Measurements from ENCODE around the gene USP19.

The USP19 gene, protein sequence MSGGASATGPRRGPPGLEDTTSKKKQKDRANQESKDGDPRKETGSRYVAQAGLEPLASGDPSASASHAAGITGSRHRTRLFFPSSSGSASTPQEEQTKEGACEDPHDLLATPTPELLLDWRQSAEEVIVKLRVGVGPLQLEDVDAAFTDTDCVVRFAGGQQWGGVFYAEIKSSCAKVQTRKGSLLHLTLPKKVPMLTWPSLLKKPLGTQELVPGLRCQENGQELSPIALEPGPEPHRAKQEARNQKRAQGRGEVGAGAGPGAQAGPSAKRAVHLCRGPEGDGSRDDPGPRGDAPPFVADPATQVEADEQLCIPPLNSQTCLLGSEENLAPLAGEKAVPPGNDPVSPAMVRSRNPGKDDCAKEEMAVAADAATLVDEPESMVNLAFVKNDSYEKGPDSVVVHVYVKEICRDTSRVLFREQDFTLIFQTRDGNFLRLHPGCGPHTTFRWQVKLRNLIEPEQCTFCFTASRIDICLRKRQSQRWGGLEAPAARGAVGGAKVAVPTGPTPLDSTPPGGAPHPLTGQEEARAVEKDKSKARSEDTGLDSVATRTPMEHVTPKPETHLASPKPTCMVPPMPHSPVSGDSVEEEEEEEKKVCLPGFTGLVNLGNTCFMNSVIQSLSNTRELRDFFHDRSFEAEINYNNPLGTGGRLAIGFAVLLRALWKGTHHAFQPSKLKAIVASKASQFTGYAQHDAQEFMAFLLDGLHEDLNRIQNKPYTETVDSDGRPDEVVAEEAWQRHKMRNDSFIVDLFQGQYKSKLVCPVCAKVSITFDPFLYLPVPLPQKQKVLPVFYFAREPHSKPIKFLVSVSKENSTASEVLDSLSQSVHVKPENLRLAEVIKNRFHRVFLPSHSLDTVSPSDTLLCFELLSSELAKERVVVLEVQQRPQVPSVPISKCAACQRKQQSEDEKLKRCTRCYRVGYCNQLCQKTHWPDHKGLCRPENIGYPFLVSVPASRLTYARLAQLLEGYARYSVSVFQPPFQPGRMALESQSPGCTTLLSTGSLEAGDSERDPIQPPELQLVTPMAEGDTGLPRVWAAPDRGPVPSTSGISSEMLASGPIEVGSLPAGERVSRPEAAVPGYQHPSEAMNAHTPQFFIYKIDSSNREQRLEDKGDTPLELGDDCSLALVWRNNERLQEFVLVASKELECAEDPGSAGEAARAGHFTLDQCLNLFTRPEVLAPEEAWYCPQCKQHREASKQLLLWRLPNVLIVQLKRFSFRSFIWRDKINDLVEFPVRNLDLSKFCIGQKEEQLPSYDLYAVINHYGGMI (N-terminal part only)

DNA sequence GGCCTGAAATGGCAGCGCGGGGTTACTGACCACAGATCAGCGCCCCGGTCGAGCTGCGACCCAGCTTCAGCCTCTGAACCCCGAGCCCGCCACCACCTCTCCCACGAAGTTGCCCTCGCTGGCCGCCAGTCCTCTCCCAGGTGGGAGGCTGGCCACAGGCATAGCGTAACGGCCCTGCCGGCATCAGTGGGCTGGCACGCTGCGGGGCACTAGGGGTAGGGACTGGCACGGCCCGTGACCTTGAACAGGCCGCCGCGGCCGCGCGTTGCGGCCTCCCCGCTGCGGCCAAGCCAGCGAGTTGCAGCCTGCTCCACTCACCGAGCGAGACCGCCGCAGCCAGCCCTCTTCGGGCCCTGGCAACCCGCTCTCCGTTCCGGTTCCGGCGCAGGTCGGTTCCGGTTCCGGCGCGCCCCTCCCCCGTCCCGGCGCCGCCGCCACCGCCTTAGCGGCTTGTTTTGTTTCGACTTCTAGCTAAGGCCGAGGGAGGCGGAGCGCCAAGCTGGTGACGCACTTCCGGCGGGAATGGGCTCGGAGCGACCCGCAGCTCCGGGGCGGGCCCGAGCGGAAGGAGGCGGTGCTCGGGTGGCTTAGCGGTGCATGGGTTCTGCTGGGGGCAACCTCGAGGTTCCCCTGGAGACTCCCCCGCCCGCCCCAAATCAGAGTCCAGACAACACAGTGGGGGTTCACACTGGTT is at the start of gene USP19:
Gene USP19, minus strand, starts transcription at position 386 of the 694 bp plus-strand sequence. CDS start 1,678 bp downstream, outside the sequence.
- peak; percentile 79 for DNase-seq

DNA sequence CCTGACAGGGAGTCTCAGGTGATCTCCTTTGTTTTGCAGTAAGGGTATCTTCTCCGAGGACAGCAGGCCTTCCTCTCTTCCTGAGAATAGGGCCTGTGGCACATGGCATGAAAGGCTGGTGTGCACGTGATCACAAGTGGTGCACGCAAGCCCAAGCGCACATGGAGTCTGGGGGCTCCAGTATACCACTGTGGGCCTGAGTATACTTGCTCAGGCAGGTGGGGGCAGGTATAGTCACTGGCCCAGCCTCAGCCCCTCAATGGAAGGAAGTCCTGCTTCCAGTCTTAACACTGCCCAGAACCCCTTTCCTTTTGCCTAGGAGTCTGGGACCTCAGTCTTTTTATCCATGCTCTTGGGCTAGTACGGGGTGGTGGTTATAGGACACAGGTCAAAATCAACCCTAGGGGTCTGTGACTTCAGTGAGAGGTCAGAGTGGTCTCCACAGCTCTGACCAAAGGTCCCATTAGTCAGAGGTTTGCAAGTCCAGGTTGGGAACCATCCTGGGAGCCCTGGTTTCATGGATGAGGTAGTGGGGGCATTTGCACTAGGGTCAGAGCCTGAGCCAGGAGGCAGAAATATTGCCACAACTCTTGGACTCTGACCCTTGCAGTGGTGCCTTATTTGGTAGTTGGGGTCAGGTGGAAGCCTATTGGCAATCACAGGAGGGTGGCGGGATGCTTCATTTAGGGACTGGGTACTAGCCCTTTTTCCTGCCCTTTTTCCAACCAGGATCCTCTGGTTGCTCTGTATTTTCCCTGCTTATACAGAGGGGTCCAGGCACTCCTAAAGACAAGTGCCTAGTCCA is 46.3 kb upstream of the USP19 start:
- DNase-seq: no peak

DNA sequence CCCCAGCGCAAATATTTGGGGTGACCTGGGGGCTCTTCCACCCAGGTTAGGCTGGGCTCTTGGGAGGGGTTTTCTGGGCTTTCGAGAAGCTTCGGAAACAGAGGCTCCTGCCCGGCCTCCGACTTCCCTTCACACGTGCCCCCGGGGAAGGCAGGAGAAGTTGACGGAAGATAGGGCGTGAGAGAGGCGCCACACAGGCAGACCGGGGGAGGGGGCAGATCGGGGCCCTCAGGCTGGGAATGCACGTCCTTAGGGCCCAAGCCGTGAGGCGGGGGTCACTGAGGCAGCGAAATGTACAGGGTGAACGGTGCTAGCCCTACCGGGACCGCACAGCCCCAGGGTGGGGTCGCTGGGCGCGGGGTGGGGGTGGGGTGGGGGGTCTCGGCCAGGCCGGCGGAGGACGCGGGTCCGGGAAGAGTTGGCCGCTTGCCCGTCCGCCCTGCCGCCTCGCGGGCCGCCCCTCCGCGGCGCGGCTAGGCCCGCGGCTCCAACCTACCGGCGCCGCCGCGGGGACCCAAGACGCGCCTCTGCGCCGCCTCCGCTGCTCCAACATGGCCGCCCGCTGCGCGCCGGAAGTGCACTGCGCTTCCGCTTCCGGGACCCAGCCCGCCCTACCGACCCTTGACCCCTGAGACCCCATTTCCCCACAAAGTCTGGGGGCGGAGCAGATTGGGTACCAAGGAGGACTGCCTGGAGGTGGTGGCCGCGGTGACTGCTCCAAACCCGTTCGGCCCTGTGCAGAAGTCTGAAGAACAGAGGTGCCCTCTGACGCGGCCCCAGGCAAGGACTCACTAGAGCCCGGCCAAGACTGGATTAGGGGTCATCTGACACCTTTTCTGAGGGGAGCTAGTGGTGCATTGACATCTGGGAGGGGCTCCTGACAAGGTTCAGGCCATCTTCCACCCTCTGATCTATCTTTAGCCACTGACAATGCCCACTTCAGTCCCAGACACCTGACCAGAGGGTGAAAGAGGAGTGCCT is 45.4 kb upstream of the USP19 start, which contains the start of gene CCDC71:
Gene CCDC71, minus strand, starts transcription at position 561 of the 981 bp plus-strand sequence. CDS start 2,123 bp downstream, outside the sequence.
- peak; percentile 37 for DNase-seq

DNA sequence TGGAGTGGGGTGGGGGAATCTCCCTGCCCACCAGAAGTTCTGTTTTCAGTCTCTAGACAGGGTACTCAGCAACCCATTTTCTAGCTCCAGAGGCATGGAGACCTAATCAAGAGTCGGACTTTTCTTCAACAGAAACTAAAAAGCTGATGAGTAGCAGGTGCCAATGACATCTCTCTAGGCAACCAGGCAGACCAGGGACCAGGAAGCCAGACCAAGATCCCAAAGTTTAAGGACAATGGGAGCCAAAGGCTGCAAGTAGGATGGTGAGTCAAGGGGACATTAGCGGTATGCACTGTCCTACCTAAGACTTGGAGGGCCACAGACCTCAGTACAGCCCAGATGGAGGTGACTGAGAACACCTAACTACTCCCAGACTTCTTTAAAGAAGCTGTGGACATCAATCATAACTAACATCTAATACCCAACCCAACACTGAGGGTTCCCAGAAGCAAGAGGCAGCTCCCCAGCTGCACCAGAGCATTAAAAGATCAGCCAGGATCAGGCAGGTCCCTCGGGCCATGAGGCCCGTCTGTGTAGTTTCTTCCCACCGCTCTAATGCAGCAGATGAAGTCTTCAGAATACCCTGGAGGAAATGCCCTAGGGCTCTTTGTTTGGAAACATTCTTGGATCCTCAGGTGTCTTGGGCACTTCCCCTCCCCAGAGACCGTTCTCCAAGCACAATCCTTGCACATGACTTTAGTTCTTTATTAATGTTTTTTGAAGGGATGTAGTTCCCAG is 44.5 kb upstream of the USP19 start:
- DNase-seq: no peak

DNA sequence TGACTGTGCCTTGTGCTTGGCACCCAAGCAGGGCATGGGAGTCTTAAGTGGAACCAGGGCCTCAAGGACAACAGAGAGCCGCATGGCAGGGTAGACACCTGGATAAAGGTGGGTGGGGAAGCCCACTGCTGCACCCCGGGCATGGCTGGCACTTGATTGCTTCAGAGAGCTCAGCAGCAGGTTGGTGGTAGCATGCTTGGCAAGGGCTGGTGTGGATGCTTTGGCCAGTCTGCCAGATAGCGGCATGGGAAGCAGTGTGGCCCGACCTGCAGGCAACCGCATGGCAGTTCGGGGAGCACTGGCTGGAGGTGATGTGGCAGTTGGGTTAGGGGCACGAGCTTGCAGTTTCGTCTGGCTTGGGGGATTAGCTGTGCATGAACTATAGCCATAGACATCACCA is 43.0 kb upstream of the USP19 start:
- no peak for DNase-seq

DNA sequence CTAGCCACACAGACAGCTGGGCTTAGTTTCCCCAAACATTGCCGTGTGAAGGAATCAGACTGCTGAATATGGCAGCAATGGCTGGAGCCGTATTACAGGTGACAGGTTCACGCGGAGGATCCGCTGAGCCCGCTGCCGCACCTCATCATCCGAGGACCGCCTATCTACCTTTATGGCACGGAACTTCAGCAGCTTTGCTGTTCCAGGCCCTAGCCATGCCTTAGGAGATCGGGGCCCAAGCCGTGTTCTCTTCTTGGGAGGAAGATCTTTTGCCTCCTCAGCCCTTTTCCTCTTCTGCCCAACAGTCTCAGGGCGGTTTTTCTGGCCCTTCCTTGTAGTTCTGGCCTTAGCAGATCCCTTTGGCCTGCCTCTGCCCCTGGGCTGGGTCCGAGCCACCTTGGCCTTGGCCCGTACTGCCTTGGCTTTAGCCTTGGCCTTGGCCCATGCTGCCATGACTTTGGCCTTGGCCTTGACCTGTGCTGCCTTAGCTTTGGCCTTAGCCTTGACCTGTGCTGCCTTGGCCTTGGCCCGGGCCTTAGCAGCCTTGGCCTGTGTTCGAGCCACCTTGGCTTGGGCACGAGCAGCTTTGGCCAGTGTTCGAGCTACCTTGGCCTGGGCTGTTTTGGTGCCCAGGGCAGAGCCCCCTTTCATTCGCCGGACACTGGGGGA is 42.3 kb upstream of the USP19 start:
- no peak for DNase-seq

DNA sequence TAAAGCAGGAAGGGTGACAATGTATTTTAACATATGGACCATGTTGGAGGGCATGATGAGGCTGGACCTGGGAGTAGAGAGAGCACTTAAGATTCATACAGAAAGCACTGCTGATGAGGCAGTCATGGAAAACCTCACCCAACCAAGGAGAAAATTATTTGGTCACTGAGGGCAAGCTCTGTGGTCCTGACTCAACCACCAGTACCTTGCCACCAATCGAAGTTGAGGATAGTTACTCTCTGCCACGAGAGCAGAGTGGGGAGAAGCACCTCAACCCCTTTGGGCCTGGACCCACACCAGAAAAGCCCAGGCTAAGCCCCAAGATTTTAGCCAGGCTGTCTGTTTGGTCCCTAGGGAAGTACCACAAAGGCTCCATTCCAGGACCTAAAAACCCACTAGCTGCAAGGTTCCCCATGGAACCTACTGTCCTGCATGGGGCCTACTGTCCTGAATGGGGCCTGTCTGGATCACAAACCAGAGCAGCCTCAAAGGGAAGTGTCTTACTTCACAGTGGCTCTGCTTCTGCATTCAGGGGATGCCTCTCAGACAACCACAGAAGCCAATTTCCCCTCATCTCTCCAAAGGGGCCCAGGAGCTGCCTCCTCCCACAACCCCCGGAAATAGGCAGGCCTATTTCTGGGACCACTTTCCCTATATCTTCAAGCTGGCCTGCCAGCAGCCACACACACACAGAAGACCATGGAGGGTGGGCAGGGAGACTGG is 41.3 kb upstream of the USP19 start:
- no peak for DNase-seq

DNA sequence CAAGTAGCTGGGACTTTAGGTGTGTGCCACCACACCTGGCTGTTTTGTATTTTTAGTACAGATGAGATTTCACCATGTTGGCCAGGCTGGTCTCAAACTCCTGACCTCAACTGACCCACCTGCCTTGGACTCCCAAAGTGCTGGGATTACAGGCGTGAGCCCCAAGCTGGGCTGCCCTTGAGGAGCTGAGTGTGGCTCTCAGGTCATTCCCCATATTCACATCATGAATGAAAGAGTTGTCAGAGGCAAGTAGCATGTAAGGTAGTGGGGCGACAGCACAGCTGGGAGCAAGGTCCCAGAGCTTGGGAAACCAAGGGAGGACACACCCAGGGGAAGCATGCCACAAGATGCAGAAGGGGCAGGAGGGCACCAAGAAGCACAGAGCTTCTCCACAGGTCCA is 40.6 kb upstream of the USP19 start:
- no peak for DNase-seq

DNA sequence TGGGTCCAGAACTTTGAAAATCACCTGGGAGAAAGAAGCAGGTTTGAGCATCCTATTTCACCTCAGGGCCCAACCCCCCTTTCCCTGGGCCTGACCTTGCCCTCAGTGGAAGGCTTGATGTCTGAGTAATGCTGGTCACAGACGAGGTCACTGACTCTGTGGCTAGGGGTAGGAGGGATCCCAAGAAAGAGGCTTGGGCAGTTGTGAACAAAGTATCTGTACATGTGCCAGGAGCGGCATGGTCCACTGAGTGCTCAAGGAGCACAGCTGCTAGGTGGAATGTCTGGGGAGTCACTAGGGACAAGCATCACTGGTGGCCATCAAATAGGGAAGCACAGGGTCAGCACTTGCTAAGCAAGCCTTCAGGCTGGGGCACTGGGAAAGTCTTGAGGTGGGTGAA is 38.2 kb upstream of the USP19 start:
- DNase-seq: no peak

DNA sequence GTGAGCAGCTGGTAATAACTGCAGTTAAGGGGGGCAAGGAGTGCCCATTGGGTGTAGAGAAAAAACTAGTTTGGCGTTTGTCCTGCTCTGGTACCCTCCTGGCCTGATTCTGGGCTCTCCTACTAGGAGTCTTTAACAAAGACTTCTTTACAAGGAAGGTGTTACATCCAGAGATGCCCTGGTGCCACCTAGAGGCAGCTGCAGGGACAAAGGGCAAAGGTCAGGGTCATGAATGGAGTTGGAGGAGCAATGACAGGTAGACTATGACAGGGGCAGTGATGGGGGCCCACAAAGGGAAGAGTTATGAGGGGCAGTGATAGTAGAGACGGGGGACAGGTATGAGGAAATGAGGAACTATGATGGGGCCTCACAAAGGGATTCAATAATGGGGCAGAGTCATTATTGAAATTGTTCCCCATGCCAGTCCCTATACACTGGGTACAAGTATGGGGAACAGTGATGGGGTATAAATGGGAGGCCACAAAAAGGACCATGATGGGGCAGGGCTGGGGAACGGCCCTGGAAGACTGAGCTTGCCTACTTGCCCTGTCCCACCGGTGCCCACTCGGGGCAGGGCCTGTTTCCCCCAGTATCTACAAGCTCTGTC is 37.6 kb upstream of the USP19 start:
- DNase-seq: no peak

DNA sequence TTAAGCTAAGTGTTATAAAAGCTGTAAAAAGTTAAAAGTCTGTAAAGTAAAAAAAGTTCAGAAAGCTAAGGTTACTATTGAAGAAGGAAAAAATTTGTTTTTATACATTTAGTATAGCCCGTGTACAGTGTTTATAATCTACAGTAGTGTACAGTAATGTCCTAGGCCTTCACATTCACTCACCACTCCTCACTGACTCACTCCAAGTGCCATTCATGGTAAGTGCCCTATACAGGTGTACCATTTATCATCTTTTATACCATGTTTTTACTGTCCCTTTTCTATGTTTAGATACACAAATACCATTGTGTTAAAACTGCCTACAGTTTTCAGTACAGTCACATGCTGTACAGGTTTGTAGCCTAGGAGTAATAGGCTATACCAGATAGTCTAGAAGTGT is 36.7 kb upstream of the USP19 start:
- DNase-seq: no peak

DNA sequence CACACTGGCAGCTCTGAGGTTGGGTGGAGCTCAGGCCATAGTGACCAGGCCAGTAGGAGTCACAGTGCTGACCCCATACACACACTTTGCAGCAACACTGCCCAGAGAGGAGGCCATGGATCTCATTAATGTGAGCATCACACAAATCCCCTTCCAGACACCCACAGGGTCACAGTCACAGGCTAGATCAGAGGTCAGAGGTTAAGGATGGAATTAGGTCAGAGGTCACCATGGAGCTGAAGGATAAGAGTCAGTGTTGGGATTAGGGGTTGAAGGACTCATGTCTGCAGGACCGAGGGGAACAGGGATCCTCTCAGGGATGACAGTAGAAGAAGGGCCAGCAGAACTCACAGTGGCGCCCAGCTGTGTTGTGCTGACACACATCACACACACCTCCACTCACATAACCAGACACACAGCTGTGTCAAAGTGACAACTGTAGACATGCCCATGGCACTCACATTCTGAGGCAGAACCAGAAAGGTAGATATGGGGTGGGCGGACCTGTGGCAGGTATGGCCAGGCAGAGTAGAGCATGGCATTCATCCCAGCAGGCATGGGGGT is 32.8 kb upstream of the USP19 start:
- no peak for DNase-seq

DNA sequence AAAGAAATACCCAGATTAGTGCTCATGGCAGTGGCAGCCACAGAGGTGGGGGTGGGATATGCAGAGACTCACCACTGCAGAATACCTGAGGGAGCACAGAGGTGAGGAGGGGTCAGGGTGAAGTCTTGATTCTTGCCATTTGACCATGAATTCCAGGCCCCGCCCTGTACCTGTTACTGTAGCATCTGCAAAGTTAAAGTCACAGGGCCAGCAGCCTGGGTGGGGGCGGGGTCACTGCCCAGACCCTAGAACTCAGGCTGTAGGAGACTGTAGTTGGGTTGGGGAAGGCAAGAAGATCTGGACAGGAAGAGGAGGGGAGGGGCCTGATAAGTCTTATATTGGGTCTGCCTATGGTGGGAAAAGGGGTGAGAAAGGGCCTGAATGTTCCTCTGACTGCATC is 31.0 kb upstream of the USP19 start:
- DNase-seq: no peak

DNA sequence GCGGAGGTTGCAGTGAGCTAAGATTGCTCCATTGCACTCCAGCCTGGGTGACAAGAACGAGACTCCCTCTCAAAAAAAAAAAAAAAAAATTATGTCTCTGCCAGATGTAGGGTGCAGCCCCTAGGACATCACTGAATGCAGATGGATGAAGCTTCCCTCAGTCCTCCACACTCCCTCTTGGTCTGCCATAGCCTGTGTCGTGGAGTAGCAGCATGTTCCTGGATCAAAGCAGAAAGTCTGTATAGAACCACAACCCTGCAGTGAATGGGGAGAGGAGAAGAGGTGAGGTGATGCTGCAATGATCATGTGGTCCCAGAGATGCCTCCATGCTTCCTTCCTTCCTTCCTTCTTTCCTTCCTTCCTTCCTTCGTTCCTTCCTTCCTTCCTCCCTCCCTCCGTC is 27.5 kb upstream of the USP19 start:
- no peak for DNase-seq

DNA sequence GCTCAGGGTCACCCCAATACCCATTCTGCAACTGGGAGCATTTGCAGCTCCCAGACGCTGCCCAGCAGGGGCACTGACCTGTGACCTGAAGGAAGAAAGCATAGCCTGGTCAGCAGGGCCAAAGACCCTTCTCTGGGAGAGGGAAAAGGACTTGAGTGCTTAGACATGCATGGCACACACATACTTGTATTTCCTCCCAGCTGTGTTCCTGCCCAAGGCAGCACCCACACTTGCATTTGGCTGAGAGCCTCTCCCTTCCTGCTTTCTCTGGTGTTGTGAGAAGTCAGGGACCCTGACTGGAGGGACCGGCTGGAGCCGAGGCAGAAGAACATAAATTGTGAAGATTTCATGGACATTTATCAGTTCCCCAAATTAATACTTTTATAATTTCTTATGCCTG is 19.5 kb upstream of the USP19 start:
- DNase-seq: no peak

DNA sequence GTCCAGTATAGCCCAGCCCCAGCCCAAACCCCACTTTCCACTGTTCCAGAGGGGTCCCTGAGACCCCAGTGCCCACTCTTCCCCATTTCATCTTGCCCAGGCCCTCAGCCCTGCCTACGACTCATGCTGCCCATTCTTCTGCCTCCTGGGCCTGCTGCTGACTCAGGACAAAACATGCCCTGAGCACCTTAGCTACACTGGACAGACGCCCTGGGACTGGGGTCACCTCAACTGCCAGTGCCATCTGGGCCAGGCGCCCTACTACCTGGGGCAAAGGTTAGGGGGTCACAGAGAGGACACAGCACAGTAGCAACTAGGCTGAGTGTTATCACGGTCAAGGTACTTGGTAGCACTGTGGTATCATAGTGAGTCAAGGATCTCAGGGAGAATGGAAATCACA is 14.9 kb upstream of the USP19 start:
- no peak for DNase-seq

Data from T1000 (cell line).